PC-9 (cell line): ENCODE results near the gene NAMPT.

Source experiments
- CTCF ChIP-seq: fragments of 200-600 bp; sonication (generic); conservative IDR thresholded peaks from 2 replicates; pipeline ENCODE4 v1.6.1; 2017; ENCODE audit warnings: mixed run types, antibody characterized with exemption, mild to moderate bottlenecking, moderate library complexity
- EZH2 ChIP-seq: fragments of 200-600 bp; sonication (generic); IDR thresholded peaks from 2 replicates; pipeline ENCODE4 v1.8.0; 2017; ENCODE audit warnings: antibody characterized with exemption, low read depth

GRCh38 chr7:106276513-106276912 is 8.3 kb downstream of the NAMPT start:
- no peak for TF ChIP-seq CTCF
- TF ChIP-seq EZH2 = no peak
